Central memory CD8-positive, alpha-beta T cell (primary cell): Measurements from ENCODE around the gene AGBL5.
A peak's percentile ranks its signal among the peaks of the same experiment; 100 is the strongest.

Experiments used
- ATAC-seq: fragments of 150-1000 bp; cut with Tn5 transposase; replicated peaks from 2 replicates; pipeline ENCODE4 v1.10.0; 2022; ENCODE audit warnings: mild to moderate bottlenecking, moderate FRiP score, moderate number of reproducible peaks; ENCODE audit not compliant: poor library complexity, severe bottlenecking; ENCODE audit errors: extremely low read depth
- DNase-seq, 2 donors: peaks; one replicate each; pipeline ENCODE4 v3.0.0; 2021; ENCODE audit warnings: low spot score in 2 of 2
- H3K27ac Mint-ChIP-seq: one replicate; pipeline ENCODE4 v1.8.0; 2022; ENCODE audit warnings: low read depth, mild to moderate bottlenecking, moderate library complexity, mixed read lengths
- H3K27me3 Mint-ChIP-seq: one replicate; pipeline ENCODE4 v1.8.0; 2022; ENCODE audit warnings: mixed read lengths
- H3K36me3 Mint-ChIP-seq: one replicate; pipeline ENCODE4 v1.8.0; 2022; ENCODE audit warnings: mild to moderate bottlenecking, moderate library complexity, mixed read lengths; ENCODE audit not compliant: insufficient read depth
- H3K4me1 Mint-ChIP-seq: one replicate; pipeline ENCODE4 v1.8.0; 2022; ENCODE audit warnings: mixed read lengths
- H3K4me3 Mint-ChIP-seq: one replicate; pipeline ENCODE4 v1.8.0; 2022; ENCODE audit warnings: mild to moderate bottlenecking, moderate library complexity, mixed read lengths
- H3K9me3 Mint-ChIP-seq: one replicate; pipeline ENCODE4 v1.8.0; 2022; ENCODE audit warnings: mixed read lengths

Gene AGBL5

DNA sequence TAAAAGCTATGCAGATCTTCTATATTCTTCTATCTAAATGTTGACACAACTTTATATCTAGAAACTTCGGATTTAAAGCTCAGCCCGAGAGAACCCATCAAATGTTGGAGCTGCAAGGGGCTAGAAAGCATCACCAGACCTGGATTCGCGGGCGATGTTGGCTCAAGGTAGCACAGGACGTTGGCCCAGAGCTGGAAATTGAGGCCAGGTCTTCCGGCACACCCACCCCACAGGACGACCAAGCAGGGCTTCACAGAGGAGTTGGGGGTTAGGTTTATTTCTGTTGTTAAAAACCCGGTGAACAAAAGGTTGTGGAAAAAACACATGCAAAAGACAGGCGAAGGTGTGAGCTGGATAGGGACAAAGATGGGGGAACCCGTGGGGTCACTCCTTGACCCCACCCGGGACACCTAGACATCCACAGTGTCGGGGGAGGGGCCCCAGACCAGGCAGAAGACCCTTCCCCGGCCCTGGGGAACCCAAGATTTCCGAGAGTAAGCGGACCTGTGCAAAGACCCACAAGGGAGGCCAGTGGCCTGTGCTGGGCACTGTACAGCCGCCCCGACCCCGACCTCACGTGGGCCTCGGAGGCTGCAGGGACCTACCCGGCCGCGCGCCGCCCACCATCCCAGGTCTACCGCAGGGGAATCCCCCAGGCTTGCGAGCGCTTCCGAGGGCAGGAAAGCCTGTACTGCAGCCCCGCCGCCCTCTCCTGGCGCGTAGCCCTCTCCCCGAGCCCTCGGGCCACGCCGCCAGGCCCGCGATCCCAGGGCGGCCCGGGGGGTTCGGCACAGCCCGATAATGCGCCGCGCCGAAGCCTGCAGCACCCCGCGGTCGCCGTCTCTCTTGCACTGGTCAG, 1.8 kb upstream of the AGBL5 start:
- Mint-ChIP-seq H3K27ac (peak overlapping the region; percentile 100), H3K36me3 (peaks cover 36% of the 10 kb centered on the region), H3K9me3 (peaks cover 8% of the 10 kb centered on the region), H3K27me3 (peaks cover 13% of the 10 kb centered on the region), H3K4me1 (peaks cover 30% of the 10 kb centered on the region), H3K4me3 (peak overlapping the region; percentile 98)
- ATAC-seq: peak; percentile 22
- peak in 1 of 2 donors; percentile 37 for DNase-seq

DNA sequence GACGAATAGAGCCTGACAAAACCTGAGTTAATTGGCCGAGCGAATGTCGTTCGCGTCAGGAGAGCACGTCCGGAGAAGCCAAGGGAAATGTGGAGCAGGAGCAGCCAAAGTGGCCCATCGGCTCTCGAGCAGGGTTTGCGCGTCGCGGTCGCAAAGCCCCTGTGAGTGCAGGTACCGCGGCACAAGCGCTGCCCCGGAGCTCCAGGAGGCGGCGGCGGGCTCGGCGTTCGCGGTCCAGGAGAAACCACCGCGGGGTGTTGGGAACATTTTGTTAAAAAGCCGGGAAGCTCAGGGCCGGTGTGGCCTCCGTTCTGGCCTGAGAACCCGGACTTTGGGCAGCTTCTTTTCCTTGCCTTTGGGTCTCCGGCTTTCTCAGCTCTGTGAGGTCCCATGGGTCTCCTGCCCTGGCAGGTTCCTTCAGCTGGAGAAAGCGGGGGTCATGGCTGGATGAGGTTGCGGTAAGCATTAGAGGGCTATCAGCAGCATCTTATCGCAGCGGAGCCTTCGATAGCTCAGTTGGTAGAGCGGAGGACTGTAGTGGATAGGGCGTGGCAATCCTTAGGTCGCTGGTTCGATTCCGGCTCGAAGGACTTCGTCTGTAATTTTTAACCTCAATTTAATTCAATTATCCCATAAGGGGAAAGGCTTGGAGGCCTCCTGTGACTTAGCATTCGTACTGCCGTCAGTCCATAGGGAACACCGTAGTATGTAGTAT, 1.0 kb upstream of the AGBL5 start:
- Mint-ChIP-seq H3K27me3 (peaks cover 13% of the 10 kb centered on the region), H3K4me3 (peak overlapping the region; percentile 98), H3K27ac (peak overlapping the region; percentile 100), H3K4me1 (peaks cover 30% of the 10 kb centered on the region), H3K9me3 (peaks cover 8% of the 10 kb centered on the region), H3K36me3 (peaks cover 40% of the 10 kb centered on the region)
- peak; percentile 94 to 98 for DNase-seq
- peak; percentile 72 for ATAC-seq

DNA sequence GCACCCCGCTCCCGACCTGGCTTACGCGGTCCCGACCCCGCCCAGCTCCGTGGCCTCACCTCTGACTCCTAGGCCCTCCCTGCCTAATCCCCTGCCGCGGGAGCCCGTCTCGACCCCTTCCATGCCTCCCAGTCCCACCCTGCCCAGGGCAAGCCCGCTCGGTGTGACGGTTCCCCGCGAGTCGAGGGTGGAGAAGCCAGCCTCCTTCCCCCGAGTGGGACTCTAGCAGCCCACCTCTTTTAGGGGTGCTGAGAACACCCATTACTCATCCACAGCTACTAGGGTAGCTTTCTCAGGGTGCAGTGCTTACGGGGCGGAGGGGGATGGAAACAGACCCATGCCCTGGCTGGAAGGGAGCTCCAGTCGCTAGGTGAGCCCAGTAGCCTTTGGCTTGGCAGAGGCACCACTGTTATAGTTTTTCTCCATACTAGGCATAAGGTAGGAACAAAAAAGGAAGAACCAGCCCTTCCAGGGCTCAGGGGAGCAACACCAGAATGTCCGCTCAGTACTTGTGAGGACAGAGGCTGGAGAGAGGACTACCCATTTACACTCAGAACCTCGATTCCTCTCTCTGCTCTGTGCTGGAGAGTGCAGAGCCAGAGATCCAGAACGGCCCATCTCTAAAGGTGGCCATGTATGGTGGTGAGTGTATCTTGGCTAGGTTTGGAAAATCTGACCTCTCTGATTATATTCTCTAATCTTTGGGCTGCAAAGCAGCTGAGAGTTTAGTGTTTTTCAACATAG, 606 bp downstream of the AGBL5 start:
- peaks cover 13% of the 10 kb centered on the region for H3K27me3 Mint-ChIP-seq
- peak overlapping the region; percentile 98 for H3K4me3 Mint-ChIP-seq
- peak overlapping the region; percentile 100 for H3K27ac Mint-ChIP-seq
- peaks cover 8% of the 10 kb centered on the region for H3K9me3 Mint-ChIP-seq
- ATAC-seq (peak; percentile 1), DNase-seq (no peak)
- peaks cover 47% of the 10 kb centered on the region for H3K36me3 Mint-ChIP-seq
- H3K4me1 Mint-ChIP-seq: peaks cover 30% of the 10 kb centered on the region

DNA sequence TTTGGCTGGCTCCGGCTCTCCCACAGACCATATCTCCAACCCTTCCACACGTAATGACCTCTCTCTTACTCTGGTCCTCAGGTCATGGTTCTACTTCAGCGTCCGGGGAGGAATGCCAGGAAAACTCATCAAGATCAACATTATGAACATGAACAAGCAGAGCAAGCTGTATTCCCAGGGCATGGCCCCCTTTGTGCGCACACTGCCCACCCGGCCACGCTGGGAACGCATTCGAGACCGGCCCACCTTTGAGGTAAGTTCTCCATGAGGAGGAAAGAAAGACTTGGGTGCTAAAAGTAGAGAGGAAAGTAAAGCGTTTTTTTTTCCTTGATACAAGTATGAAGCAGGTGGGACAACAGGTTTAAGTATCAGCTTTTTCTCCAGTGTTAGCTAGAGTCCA, 1.9 kb downstream of the AGBL5 start:
- DNase-seq: no peak
- Mint-ChIP-seq H3K9me3 (peaks cover 8% of the 10 kb centered on the region), H3K36me3 (peaks cover 48% of the 10 kb centered on the region), H3K27ac (peak overlapping the region; percentile 100), H3K27me3 (peaks cover 13% of the 10 kb centered on the region), H3K4me3 (peak overlapping the region; percentile 98), H3K4me1 (peaks cover 30% of the 10 kb centered on the region)
- no peak for ATAC-seq

DNA sequence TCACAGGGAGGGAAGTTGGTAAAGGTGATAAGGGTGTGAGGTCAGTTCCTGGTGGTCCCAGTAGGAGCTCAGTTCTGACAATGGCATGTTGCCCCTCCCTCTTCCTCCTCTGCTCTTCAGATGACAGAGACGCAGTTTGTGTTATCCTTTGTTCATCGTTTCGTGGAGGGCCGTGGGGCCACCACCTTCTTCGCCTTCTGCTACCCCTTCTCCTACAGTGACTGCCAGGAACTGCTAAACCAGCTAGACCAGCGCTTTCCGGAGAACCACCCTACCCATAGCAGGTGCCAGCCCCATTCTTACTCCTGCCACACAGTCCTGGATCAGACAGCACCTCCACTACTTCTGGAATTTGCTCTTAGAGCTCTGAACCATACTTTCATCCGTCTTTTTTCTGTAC, 2.3 kb downstream of the AGBL5 start:
- ATAC-seq (no peak), DNase-seq (no peak)
- Mint-ChIP-seq H3K27ac (peak overlapping the region; percentile 30), H3K27me3 (peaks cover 13% of the 10 kb centered on the region), H3K4me1 (peaks cover 30% of the 10 kb centered on the region), H3K9me3 (peaks cover 8% of the 10 kb centered on the region), H3K4me3 (no peak overlapping the region), H3K36me3 (peaks cover 48% of the 10 kb centered on the region)

DNA sequence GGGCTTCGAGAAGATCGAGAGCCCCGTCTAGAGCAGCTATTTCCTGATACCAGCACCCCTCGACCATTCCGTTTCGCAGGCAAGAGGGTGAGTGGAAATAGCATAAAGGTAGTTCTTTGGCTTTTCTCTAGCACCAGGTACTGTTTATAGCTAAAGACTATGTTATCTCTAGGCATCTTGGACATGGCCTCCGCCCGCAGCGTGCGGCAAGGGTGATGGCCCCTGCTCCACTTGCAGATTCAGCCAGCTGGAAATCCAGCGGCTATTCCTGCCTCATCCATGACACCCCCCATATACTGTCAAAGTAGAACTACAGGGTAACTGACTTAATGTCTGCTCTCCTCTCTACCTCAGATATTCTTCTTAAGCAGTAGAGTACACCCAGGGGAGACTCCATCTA, 3.3 kb downstream of the AGBL5 start:
- no peak for ATAC-seq
- no peak overlapping the region for H3K4me3 Mint-ChIP-seq

DNA sequence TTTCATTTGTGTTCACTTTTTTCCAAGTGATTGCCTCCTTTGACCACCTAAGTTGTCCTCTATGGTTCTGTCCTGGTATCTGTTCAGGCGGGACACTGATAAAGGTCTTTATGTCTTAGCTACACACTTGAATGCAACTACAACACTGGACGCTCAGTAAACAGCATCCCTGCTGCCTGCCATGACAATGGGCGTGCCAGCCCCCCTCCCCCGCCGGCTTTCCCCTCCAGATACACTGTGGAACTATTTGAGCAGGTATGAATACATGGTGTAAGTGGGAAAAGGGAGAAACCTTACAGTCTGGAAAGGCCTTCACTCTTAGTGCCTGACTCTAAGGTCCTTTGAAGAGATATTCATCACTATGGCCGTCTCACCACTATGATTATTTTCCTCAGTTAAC, 5.7 kb downstream of the AGBL5 start:
- H3K4me3 Mint-ChIP-seq: no peak overlapping the region
- ATAC-seq (no peak), DNase-seq (no peak)
- no peak overlapping the region for H3K27ac Mint-ChIP-seq
- no peaks in the 10 kb centered on the region for H3K9me3 Mint-ChIP-seq
- no peaks in the 10 kb centered on the region for H3K27me3 Mint-ChIP-seq
- peaks cover 4% of the 10 kb centered on the region for H3K4me1 Mint-ChIP-seq
- peaks cover 19% of the 10 kb centered on the region for H3K36me3 Mint-ChIP-seq

More for the DNA sequence above, 3.3 kb downstream of the AGBL5 start:
- Mint-ChIP-seq H3K36me3 (peaks cover 42% of the 10 kb centered on the region), H3K27ac (no peak overlapping the region), H3K27me3 (peaks cover 13% of the 10 kb centered on the region), H3K4me1 (peaks cover 25% of the 10 kb centered on the region), H3K9me3 (peaks cover 8% of the 10 kb centered on the region)
- no peak for DNase-seq

DNA sequence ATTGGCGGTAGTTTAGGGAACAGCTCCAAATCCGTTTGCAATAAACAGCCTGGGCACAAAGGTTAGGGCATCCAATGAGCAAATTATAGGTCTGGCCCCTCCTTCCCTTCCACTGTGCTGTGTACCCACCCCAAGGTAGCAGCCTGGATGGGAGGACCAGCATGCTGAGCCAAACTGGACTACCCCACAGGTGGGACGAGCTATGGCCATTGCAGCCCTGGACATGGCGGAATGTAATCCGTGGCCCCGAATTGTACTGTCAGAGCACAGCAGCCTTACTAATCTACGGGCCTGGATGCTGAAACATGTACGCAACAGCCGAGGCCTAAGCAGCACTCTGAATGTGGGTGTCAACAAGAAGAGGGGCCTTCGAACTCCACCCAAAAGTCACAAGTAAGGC, 6.7 kb downstream of the AGBL5 start:
- no peak for DNase-seq
- H3K4me1 Mint-ChIP-seq: peaks cover 7% of the 10 kb centered on the region
- H3K27me3 Mint-ChIP-seq: no peaks in the 10 kb centered on the region
- ATAC-seq: no peak
- H3K36me3 Mint-ChIP-seq: peaks cover 21% of the 10 kb centered on the region
- H3K27ac Mint-ChIP-seq: no peak overlapping the region
- no peak overlapping the region for H3K4me3 Mint-ChIP-seq
- no peaks in the 10 kb centered on the region for H3K9me3 Mint-ChIP-seq

DNA sequence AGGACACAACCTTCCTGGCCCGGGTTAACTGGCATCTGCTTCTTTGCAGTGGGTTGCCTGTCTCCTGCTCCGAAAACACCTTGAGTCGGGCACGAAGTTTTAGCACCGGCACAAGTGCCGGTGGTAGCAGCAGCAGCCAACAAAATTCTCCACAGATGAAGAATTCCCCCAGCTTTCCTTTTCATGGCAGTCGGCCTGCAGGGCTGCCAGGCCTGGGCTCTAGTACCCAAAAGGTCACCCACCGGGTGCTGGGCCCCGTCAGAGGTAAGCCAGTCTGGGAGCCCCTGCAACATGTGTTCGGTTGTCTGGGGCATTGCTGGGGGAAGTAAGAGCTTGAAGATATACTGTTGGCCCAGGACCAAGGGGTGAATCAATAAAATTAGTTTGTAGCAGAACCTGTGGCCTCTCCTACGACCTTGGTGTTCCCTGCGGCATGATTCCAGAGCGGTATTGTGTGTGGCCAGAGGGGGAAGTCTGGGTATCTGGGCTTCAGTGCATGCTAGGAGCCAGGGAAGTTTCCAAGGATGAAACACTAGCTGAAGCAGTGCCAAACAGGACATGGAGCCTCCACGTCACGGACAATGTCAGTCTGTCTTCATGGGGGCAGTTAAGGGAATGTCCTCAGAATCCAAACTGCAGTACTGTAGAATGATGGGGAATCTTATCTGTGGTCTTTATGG, 7.8 kb downstream of the AGBL5 start:
- H3K9me3 Mint-ChIP-seq: no peaks in the 10 kb centered on the region
- peaks cover 21% of the 10 kb centered on the region for H3K36me3 Mint-ChIP-seq
- DNase-seq (no peak), ATAC-seq (no peak)
- no peaks in the 10 kb centered on the region for H3K27me3 Mint-ChIP-seq
- no peak overlapping the region for H3K4me3 Mint-ChIP-seq
- peaks cover 7% of the 10 kb centered on the region for H3K4me1 Mint-ChIP-seq
- H3K27ac Mint-ChIP-seq: no peak overlapping the region

DNA sequence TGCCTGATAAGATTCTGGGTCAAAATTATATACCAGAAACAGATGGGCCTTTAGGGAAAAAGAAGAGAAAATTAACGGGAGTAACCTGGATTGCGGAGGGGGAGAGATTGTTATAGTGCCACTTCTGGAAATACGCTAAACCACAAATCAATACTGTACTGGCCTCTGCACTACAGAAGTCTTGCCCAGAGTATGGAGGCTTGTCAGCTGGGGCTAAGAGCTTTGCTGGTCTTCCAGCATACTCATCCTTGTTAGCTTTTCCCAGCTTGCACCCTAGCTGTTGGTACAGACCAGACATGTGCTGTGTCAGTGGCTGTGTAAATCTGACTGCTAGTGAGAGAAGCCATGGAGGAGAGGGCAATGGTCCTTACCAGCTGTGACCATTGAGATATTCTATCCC, 8.9 kb downstream of the AGBL5 start:
- Mint-ChIP-seq H3K4me3 (no peak overlapping the region), H3K9me3 (no peaks in the 10 kb centered on the region), H3K27ac (no peak overlapping the region), H3K36me3 (peaks cover 24% of the 10 kb centered on the region), H3K27me3 (no peaks in the 10 kb centered on the region), H3K4me1 (peaks cover 7% of the 10 kb centered on the region)
- ATAC-seq (no peak), DNase-seq (no peak)

DNA sequence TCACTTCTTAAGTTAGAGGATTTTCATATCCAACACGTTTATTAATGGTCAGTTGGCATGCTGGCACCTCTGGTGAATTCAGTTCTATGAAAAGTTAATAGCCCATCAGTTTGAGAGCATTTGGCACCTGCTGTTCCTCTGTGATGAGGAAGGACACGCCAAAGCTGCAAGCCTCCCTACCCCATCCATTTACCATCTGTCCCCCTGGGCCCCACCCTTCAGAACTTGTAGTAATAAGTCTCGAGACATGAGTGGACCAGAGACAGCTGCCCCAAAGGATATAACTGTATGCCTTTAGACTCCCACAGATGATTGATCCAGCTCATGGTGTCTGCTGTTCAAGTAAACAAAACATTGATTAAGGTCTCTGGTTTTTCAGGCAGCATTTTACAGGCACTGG, 13.7 kb downstream of the AGBL5 start:
- Mint-ChIP-seq H3K36me3 (peaks cover 27% of the 10 kb centered on the region), H3K9me3 (no peaks in the 10 kb centered on the region), H3K4me1 (peaks cover 41% of the 10 kb centered on the region), H3K4me3 (no peak overlapping the region), H3K27me3 (no peaks in the 10 kb centered on the region), H3K27ac (no peak overlapping the region)
- DNase-seq (no peak), ATAC-seq (no peak)

DNA sequence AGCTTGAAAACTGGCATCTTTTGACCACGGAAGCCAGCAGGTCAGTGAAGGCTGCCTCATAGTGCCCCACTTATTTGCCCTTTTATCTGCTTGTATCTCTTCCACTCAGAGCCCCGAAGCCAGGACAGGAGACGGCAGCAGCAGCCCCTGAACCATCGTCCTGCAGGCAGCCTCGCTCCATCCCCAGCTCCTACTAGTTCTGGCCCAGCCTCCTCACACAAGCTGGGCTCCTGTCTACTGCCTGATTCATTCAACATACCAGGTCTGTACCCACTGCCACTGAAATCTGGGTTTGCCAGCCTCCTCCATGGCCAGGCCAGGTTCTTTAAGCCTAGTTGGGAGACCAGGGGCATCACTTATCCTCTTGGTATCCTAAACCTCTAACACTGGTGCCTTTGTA, 15.9 kb downstream of the AGBL5 start:
- H3K4me1 Mint-ChIP-seq: peaks cover 55% of the 10 kb centered on the region
- no peaks in the 10 kb centered on the region for H3K9me3 Mint-ChIP-seq
- peaks cover 33% of the 10 kb centered on the region for H3K36me3 Mint-ChIP-seq
- H3K27ac Mint-ChIP-seq: peak overlapping the region; percentile 16
- H3K4me3 Mint-ChIP-seq: no peak overlapping the region
- ATAC-seq (no peak), DNase-seq (no peak)
- no peaks in the 10 kb centered on the region for H3K27me3 Mint-ChIP-seq
